Activated T-cell treated with anti-CD3 and anti-CD28 coated beads, Interleukin-2, amount 50 U/mL, for 48 hours (primary cell): ENCODE data around the gene WDR77.
A peak's percentile ranks its signal among the peaks of the same experiment; 100 is the strongest.

Experiments used
- DNase-seq, 2 experiments: peaks; one replicate each; pipeline ENCODE4 v3.0.0-alpha.2; 2020

WDR77 gene

GRCh38 chr1:111424281-111424680, 24.8 kb downstream of the WDR77 start:
- DNase-seq: no peak

- DNase-seq: no peak
Measured at GRCh38 chr1:111422546-111423391, 26.3 kb downstream of the WDR77 start.

- no peak for DNase-seq
Measured at GRCh38 chr1:111420377-111420776, 28.7 kb downstream of the WDR77 start.

GRCh38 chr1:111419037-111419436, 30.0 kb downstream of the WDR77 start:
- DNase-seq: no peak

- DNase-seq: no peak
Measured at GRCh38 chr1:111417755-111418154, 31.3 kb downstream of the WDR77 start.

- no peak for DNase-seq
Measured at GRCh38 chr1:111415461-111415860, 33.6 kb downstream of the WDR77 start.

- no peak for DNase-seq
Measured at GRCh38 chr1:111414756-111415155, 34.3 kb downstream of the WDR77 start.

- no peak for DNase-seq
Measured at GRCh38 chr1:111412839-111413238, 36.2 kb downstream of the WDR77 start.

GRCh38 chr1:111407301-111407700, 41.8 kb downstream of the WDR77 start:
- no peak for DNase-seq

- DNase-seq: peak; percentile 38 to 43
Measured at GRCh38 chr1:111406321-111406768, 42.7 kb downstream of the WDR77 start.

- DNase-seq: no peak
Measured at GRCh38 chr1:111404588-111404987, 44.5 kb downstream of the WDR77 start.

GRCh38 chr1:111402083-111402482, 47.0 kb downstream of the WDR77 start:
- peak in 1 of 2 experiments; percentile 32 for DNase-seq

- peak; percentile 44 to 52 for DNase-seq
Measured at GRCh38 chr1:111399792-111400610, 49.1 kb downstream of the WDR77 start.

- no peak for DNase-seq
Measured at GRCh38 chr1:111392460-111392945, 56.6 kb downstream of the WDR77 start.

- no peak for DNase-seq
Measured at GRCh38 chr1:111392042-111392441, 57.0 kb downstream of the WDR77 start.
